ENCODE data around the gene CHCHD1. TPM values are rescaled to one million over a fixed set of nuclear protein-coding genes. Genes with fewer than 3 reads are reported as not detected.

CHCHD1 gene
- total and polyA plus RNA-seq, 12 donors, result 18.6 to 82.1 (median 22.0) TPM

Other genes starting within 250 kb of the CHCHD1 start
- 10 to 100 TPM; 14.5 to 34.5 (median 19.4) TPM for gene USP54, start 190.7 kb upstream of the CHCHD1 start, total RNA-seq
- 10 to 100 TPM in 1 of 2 donors, 1 to 10 TPM in 1; 7.9 to 16.3 TPM for gene USP54, start 190.7 kb upstream of the CHCHD1 start, polyA plus RNA-seq
- gene MYOZ1, start 140.6 kb upstream of the CHCHD1 start, total RNA-seq, result 1 to 10 TPM in 5 of 10 donors, under 1 TPM in 5; 0.41 to 3.4 (median 0.98) TPM
- under 1 TPM; 0.51 to 0.54 TPM for gene MYOZ1, start 140.6 kb upstream of the CHCHD1 start, polyA plus RNA-seq
- 100 to 1,000 TPM; 120 to 833 (median 469) TPM for gene SYNPO2L, start 126.0 kb upstream of the CHCHD1 start, total RNA-seq
- 100 to 1,000 TPM in 1 of 2 donors, 10 to 100 TPM in 1; 61.6 to 147 TPM for gene SYNPO2L, start 126.0 kb upstream of the CHCHD1 start, polyA plus RNA-seq
- 1 to 10 TPM; 2.4 to 4.2 (median 3.4) TPM for gene AGAP5, start 83.9 kb upstream of the CHCHD1 start, total RNA-seq
- 10 to 100 TPM in 1 of 2 donors, 1 to 10 TPM in 1; 1.8 to 15.1 TPM for gene AGAP5, start 83.9 kb upstream of the CHCHD1 start, polyA plus RNA-seq
- 10 to 100 TPM; 44.5 to 59.7 (median 51.5) TPM for gene SEC24C, start 37.7 kb upstream of the CHCHD1 start, total RNA-seq
- 10 to 100 TPM; 33.4 to 34.6 TPM for gene SEC24C, start 37.7 kb upstream of the CHCHD1 start, polyA plus RNA-seq
- gene ZSWIM8, start 3.6 kb downstream of the CHCHD1 start, total RNA-seq, result 10 to 100 TPM; 35.2 to 72.5 (median 43.5) TPM
- 100 to 1,000 TPM in 1 of 2 donors, 10 to 100 TPM in 1; 64.1 to 139 TPM for gene ZSWIM8, start 3.6 kb downstream of the CHCHD1 start, polyA plus RNA-seq
- 10 to 100 TPM in 8 of 10 donors, 1 to 10 TPM in 2; 8.3 to 15.7 (median 11.5) TPM for gene NDST2, start 29.6 kb downstream of the CHCHD1 start, total RNA-seq
- 10 to 100 TPM in 1 of 2 donors, 1 to 10 TPM in 1; 7.2 to 12.9 TPM for gene NDST2, start 29.6 kb downstream of the CHCHD1 start, polyA plus RNA-seq
- 10 to 100 TPM in 9 of 10 donors, 1 to 10 TPM in 1; 9.4 to 16.7 (median 12.7) TPM for gene CAMK2G, start 92.5 kb downstream of the CHCHD1 start, total RNA-seq
- 1 to 10 TPM; 8.5 to 9.9 TPM for gene CAMK2G, start 92.5 kb downstream of the CHCHD1 start, polyA plus RNA-seq
- 10 to 100 TPM in 2 of 10 donors, 1 to 10 TPM in 8; 4.4 to 44.3 (median 9.1) TPM for gene PLAU, start 129.1 kb downstream of the CHCHD1 start, total RNA-seq
- gene PLAU, start 129.1 kb downstream of the CHCHD1 start, polyA plus RNA-seq, result 10 to 100 TPM in 1 of 2 donors, 1 to 10 TPM in 1; 5.6 to 10.4 TPM
- gene VCL, start 216.1 kb downstream of the CHCHD1 start, total RNA-seq, result 100 to 1,000 TPM; 210 to 369 (median 251) TPM
- 100 to 1,000 TPM; 117 to 190 TPM for gene VCL, start 216.1 kb downstream of the CHCHD1 start, polyA plus RNA-seq